Measurements from ENCODE around the gene PRSS12. TPM values are rescaled to one million over a fixed set of nuclear protein-coding genes. Genes with fewer than 3 reads are reported as not detected.

PRSS12 gene
- total RNA-seq, 1 experiment from 2014 or later = 5.4 TPM

GRCh38 chr4:118271788-118272187 is 81.0 kb downstream of the PRSS12 start:
- no CpG with 5 or more reads among the region's 2 CpGs for WGBS (ENCODE audit: extremely low coverage, insufficient read length, low lambda C conversion rate)
- Histone ChIP-seq H2AFZ (ENCODE audit: low read length) (no peak overlapping the region), H4K5ac (ENCODE audit: insufficient read length, low read depth, low read length) (no peak overlapping the region), H3K4me2 (ENCODE audit: insufficient read depth, insufficient read length, low read length) (no peak overlapping the region), H3K23me2 (ENCODE audit: insufficient read length, low read depth, low read length, poor library complexity, severe bottlenecking) (no peaks in the 10 kb centered on the region), H2BK20ac (ENCODE audit: low read depth, low read length, poor library complexity, severe bottlenecking) (no peak overlapping the region), H3K27me3 (ENCODE audit: insufficient read depth, low read length) (no peaks in the 10 kb centered on the region), H4K20me1 (ENCODE audit: control insufficient read depth, insufficient read depth, insufficient read length) (no peaks in the 10 kb centered on the region), H2BK15ac (ENCODE audit: low read depth, low read length) (no peak overlapping the region), H3K9me3 (ENCODE audit: control insufficient read depth, low read depth, low read length) (no peaks in the 10 kb centered on the region), H3K4me1 (ENCODE audit: insufficient read depth, low read length) (no peaks in the 10 kb centered on the region), H3K14ac (ENCODE audit: insufficient read depth, low read length) (no peak overlapping the region), H3K4ac (ENCODE audit: low read depth, low read length) (no peak overlapping the region), H3K23ac (ENCODE audit: insufficient read length, low read depth, low read length) (no peak overlapping the region), H3K56ac (ENCODE audit: insufficient read length, low read depth, low read length) (no peak overlapping the region), H2BK120ac (ENCODE audit: low read depth, low read length, poor library complexity, severe bottlenecking) (no peak overlapping the region), H3K79me2 (ENCODE audit: insufficient read depth, low read length) (no peaks in the 10 kb centered on the region), H3K9ac (ENCODE audit: extremely low read depth, insufficient read length, low read length) (no peak overlapping the region), H2AK5ac (ENCODE audit: insufficient read length, low read length) (no peak overlapping the region), H4K8ac (replicated peaks; ENCODE audit: insufficient read length, low read depth, low read length) (no peak overlapping the region), H2BK12ac (ENCODE audit: insufficient read length, low read depth, low read length) (no peak overlapping the region), H3T11ph (ENCODE audit: low read length) (no peak overlapping the region), H4K91ac (ENCODE audit: insufficient read length, low read depth, low read length) (no peak overlapping the region), H3K18ac (ENCODE audit: insufficient read length, low read depth, low read length) (no peak overlapping the region), H3K79me1 (ENCODE audit: insufficient read depth, low read depth, low read length, poor library complexity, severe bottlenecking) (no peaks in the 10 kb centered on the region), H2BK5ac (ENCODE audit: insufficient read length, low read length) (no peak overlapping the region), H3K27ac (ENCODE audit: insufficient read length, low read depth, low read length) (no peak overlapping the region)
- DNase-seq = no peak
- no peaks in the 10 kb centered on the region for H3K27me3 Mint-ChIP-seq (ENCODE audit: low read depth)
- no peaks in the 10 kb centered on the region for H3K36me3 Mint-ChIP-seq (ENCODE audit: insufficient read depth in 1 of 3, low read depth in 3 of 3)
- H3K4me1 Mint-ChIP-seq = no peaks in the 10 kb centered on the region
- no peak for TF ChIP-seq CTCF (conservative IDR thresholded peaks at IDR 0.05)
- no peaks in the 10 kb centered on the region for H3K9me3 Mint-ChIP-seq
- no peak overlapping the region for H3K4me3 Mint-ChIP-seq
- H3K27ac Mint-ChIP-seq = no peak overlapping the region
